Measurements from ENCODE around the gene GPRC5B. TPM values are rescaled to one million over a fixed set of nuclear protein-coding genes. Genes with fewer than 3 reads are reported as not detected.
A peak's percentile ranks its signal among the peaks of the same experiment; 100 is the strongest.

GPRC5B gene
- total RNA-seq, 1 experiment from 2014 or later, result 137 TPM

- Histone ChIP-seq H3K9ac (ENCODE audit: extremely low read depth, insufficient read length, low read length) (no peak overlapping the region), H3K79me1 (ENCODE audit: insufficient read depth, low read depth, low read length, poor library complexity, severe bottlenecking) (peaks cover 15% of the 10 kb centered on the region), H4K8ac (replicated peaks; ENCODE audit: insufficient read length, low read depth, low read length) (no peak overlapping the region), H2BK15ac (ENCODE audit: low read depth, low read length) (no peak overlapping the region), H3T11ph (ENCODE audit: low read length) (no peak overlapping the region), H3K27ac (ENCODE audit: insufficient read length, low read depth, low read length) (no peak overlapping the region), H3K4me1 (ENCODE audit: insufficient read depth, low read length) (peaks cover 8% of the 10 kb centered on the region), H3K18ac (ENCODE audit: insufficient read length, low read depth, low read length) (no peak overlapping the region), H2BK120ac (ENCODE audit: low read depth, low read length, poor library complexity, severe bottlenecking) (no peak overlapping the region), H3K9me3 (ENCODE audit: control insufficient read depth, low read depth, low read length) (no peaks in the 10 kb centered on the region), H2AK5ac (ENCODE audit: insufficient read length, low read length) (no peak overlapping the region), H2BK5ac (ENCODE audit: insufficient read length, low read length) (no peak overlapping the region), H3K4ac (ENCODE audit: low read depth, low read length) (no peak overlapping the region), H3K4me2 (ENCODE audit: insufficient read depth, insufficient read length, low read length) (no peak overlapping the region), H3K56ac (ENCODE audit: insufficient read length, low read depth, low read length) (no peak overlapping the region), H2AFZ (ENCODE audit: low read length) (no peak overlapping the region), H3K14ac (ENCODE audit: insufficient read depth, low read length) (no peak overlapping the region), H4K20me1 (ENCODE audit: control insufficient read depth, insufficient read depth, insufficient read length) (no peaks in the 10 kb centered on the region), H4K91ac (ENCODE audit: insufficient read length, low read depth, low read length) (peak overlapping the region; percentile 34), H3K27me3 (ENCODE audit: insufficient read depth, low read length) (no peaks in the 10 kb centered on the region), H2BK20ac (ENCODE audit: low read depth, low read length, poor library complexity, severe bottlenecking) (no peak overlapping the region), H3K79me2 (ENCODE audit: insufficient read depth, low read length) (peaks cover 37% of the 10 kb centered on the region; the same call in 1 of the 2 replicates), H2BK12ac (ENCODE audit: insufficient read length, low read depth, low read length) (no peak overlapping the region), H4K5ac (ENCODE audit: insufficient read length, low read depth, low read length) (no peak overlapping the region), H3K23me2 (ENCODE audit: insufficient read length, low read depth, low read length, poor library complexity, severe bottlenecking) (peaks cover 16% of the 10 kb centered on the region), H3K23ac (ENCODE audit: insufficient read length, low read depth, low read length) (no peak overlapping the region)
- peak overlapping the region; percentile 57 to 94 (median 85); a peak in 4 of 7 replicates for H3K27ac Mint-ChIP-seq
- H3K4me1 Mint-ChIP-seq, result peaks cover 67 to 78% of the 10 kb centered on the region in 2 experiments
- H3K36me3 Mint-ChIP-seq (ENCODE audit: insufficient read depth in 1 of 3, low read depth in 3 of 3), result peaks cover 23 to 60% (median 50%) of the 10 kb centered on the region in 3 experiments
- peak overlapping the region in 1 of 2 experiments; percentile 56; a peak in 1 of 5 replicates for H3K4me3 Mint-ChIP-seq
- H3K9me3 Mint-ChIP-seq, result peaks cover 0 to 3% of the 10 kb centered on the region in 2 experiments; a peak in 1 of 5 replicates
- WGBS (ENCODE audit: extremely low coverage, insufficient read length, low lambda C conversion rate), result no CpG with 5 or more reads among the region's 11 CpGs
- no peaks in the 10 kb centered on the region for H3K27me3 Mint-ChIP-seq (ENCODE audit: low read depth)
- no peak for DNase-seq
- TF ChIP-seq, protein P1, sequence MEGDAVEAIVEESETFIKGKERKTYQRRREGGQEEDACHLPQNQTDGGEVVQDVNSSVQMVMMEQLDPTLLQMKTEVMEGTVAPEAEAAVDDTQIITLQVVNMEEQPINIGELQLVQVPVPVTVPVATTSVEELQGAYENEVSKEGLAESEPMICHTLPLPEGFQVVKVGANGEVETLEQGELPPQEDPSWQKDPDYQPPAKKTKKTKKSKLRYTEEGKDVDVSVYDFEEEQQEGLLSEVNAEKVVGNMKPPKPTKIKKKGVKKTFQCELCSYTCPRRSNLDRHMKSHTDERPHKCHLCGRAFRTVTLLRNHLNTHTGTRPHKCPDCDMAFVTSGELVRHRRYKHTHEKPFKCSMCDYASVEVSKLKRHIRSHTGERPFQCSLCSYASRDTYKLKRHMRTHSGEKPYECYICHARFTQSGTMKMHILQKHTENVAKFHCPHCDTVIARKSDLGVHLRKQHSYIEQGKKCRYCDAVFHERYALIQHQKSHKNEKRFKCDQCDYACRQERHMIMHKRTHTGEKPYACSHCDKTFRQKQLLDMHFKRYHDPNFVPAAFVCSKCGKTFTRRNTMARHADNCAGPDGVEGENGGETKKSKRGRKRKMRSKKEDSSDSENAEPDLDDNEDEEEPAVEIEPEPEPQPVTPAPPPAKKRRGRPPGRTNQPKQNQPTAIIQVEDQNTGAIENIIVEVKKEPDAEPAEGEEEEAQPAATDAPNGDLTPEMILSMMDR (conservative IDR thresholded peaks at IDR 0.05), result no peak
Measured at GRCh38 chr16:19878757-19879156, 5.9 kb downstream of the GPRC5B start.

All from H9 (cell line).